Hypothalamus (tissue), 51 donors: ENCODE results near the gene PTRH1.
"Not testable (repeated sequence)": the region's sequence is repeated elsewhere in the genome, so short reads cannot be mapped to it uniquely, and the experiment has no call there.

Experiments used
- DNase-seq, 51 donors: peaks; one replicate each; lab custom pipeline; 2025; lab: John Stamatoyannopoulos, UW

PTRH1 gene

GRCh38 chr9:127715470-127716337 is at the start of gene PTRH1, which contains the start of gene TTC16:
Gene PTRH1, minus strand, starts transcription at chr9:127715663. Its CDS starts 24 bp downstream, at chr9:127715639.
Gene TTC16, plus strand, starts transcription at chr9:127716079. Its CDS starts 67 bp downstream, at chr9:127716146.
- DNase-seq, result peak; percentile 68 to 99 (median 94)

- DNase-seq, result peak in 6 of 51 donors; percentile 14 to 37 (median 20)
These were observed 48.5 kb upstream of the PTRH1 start for GRCh38 chr9:127763918-127764384.

GRCh38 chr9:127762111-127762676 is 46.7 kb upstream of the PTRH1 start:
- DNase-seq, result peak in 2 of 51 donors; percentile 2 to 12

- no peak for DNase-seq
These were observed 46.1 kb upstream of the PTRH1 start for GRCh38 chr9:127761491-127761956.

GRCh38 chr9:127761061-127761460 is 45.6 kb upstream of the PTRH1 start:
- no peak for DNase-seq

GRCh38 chr9:127758843-127759242 is 43.4 kb upstream of the PTRH1 start:
- no peak for DNase-seq

GRCh38 chr9:127756776-127757175 is 41.3 kb upstream of the PTRH1 start:
- not testable (repeated sequence) for DNase-seq

GRCh38 chr9:127756233-127756632 is 40.8 kb upstream of the PTRH1 start:
- no peak for DNase-seq

GRCh38 chr9:127755061-127756060 is 39.9 kb upstream of the PTRH1 start:
- DNase-seq, result peak in 9 of 51 donors; percentile 5 to 41 (median 27)

GRCh38 chr9:127754099-127755060 is 38.9 kb upstream of the PTRH1 start:
- peak in 31 of 51 donors; percentile 7 to 73 (median 42) for DNase-seq

- DNase-seq, result no peak
These were observed 38.2 kb upstream of the PTRH1 start for GRCh38 chr9:127753622-127754021.

GRCh38 chr9:127753148-127753547 is 37.7 kb upstream of the PTRH1 start:
- no peak for DNase-seq

- DNase-seq, result peak in 1 of 51 donors; percentile 3
These were observed 36.0 kb upstream of the PTRH1 start for GRCh38 chr9:127751269-127752054.

- no peak for DNase-seq
These were observed 33.8 kb upstream of the PTRH1 start for GRCh38 chr9:127749090-127749787.

GRCh38 chr9:127746959-127747569 is 31.6 kb upstream of the PTRH1 start:
- DNase-seq, result no peak

- DNase-seq, result no peak
These were observed 29.1 kb upstream of the PTRH1 start for GRCh38 chr9:127744398-127745110.
